Measurements from ENCODE around the gene LAD1.

Gene LAD1

DNA sequence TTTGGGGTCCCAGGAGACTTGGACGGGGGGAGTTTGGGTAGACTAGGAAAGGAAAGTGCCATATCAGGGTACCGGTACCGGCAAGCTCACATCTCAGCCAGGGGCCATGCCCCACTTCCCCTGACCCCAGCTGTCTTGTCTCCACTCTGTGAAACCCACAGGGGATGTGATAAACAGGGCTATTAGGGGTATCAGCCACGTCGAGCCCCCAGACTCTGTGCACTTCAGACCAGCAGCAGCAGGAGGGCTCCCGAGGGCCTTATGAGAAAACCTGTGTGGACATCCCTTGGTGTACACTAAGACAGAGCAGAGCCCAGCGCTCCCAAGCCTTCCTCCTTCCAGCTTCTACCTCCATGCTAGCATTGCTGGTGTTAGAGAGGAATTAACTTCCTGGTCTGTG, 68.0 kb downstream of the LAD1 start:
- Histone ChIP-seq H2BK12ac (ENCODE audit: low read length) (no peak overlapping the region), H3K9ac (ENCODE audit: low read length) (no peak overlapping the region), H2BK5ac (ENCODE audit: low read depth, low read length, poor library complexity) (no peak overlapping the region), H3K4me3 (ENCODE audit: low read depth, low read length) (no peak overlapping the region), H3K4me1 (ENCODE audit: control insufficient read depth in 1 of 2, insufficient read depth in 2 of 2, low read length in 2 of 2) (no peaks in the 10 kb centered on the region), H3K9me3 (ENCODE audit: insufficient read depth, low read depth, low read length) (no peaks in the 10 kb centered on the region), H3K18ac (ENCODE audit: low read length) (no peak overlapping the region), H4K12ac (ENCODE audit: low read depth, low read length) (no peak overlapping the region), H3K27me3 (ENCODE audit: insufficient read depth, low read length) (no peaks in the 10 kb centered on the region), H3K79me1 (ENCODE audit: low read length) (no peaks in the 10 kb centered on the region), H4K91ac (ENCODE audit: low read depth, low read length) (no peak overlapping the region), H3K23ac (ENCODE audit: low read length) (no peak overlapping the region), H4K8ac (ENCODE audit: low read depth, low read length) (no peak overlapping the region), H3K14ac (ENCODE audit: low read length) (no peak overlapping the region), H3K27ac (ENCODE audit: low read depth, low read length) (no peak overlapping the region), H3K36me3 (ENCODE audit: control insufficient read depth in 1 of 2, insufficient read depth in 2 of 2, low read length in 2 of 2) (no peaks in the 10 kb centered on the region), H3K4me2 (ENCODE audit: low read length) (no peak overlapping the region), H3K79me2 (ENCODE audit: control insufficient read depth, insufficient read depth, low read length, poor library complexity) (no peaks in the 10 kb centered on the region), H2AFZ (ENCODE audit: insufficient read depth, low read length, poor library complexity) (no peak overlapping the region), H3K4ac (ENCODE audit: low read depth, low read length) (no peak overlapping the region), H2AK5ac (ENCODE audit: low read length) (no peak overlapping the region), H2BK120ac (ENCODE audit: insufficient read depth, low read length, poor library complexity) (no peak overlapping the region)
- DNase-seq = no peak
- no CpG with 5 or more reads among the region's 7 CpGs for WGBS (ENCODE audit: extremely low coverage, insufficient coverage, insufficient read length)

Measured in trophoblast cell (in vitro differentiated cells and primary cell).